SK-N-SH treated with all-trans-retinoic acid at 6 μM for 48 hours (cell line): Measurements from ENCODE around the gene FLNC.

Experiments used
- ATAC-seq: fragments of 200-7000 bp; cut with Tn5 transposase; 3 replicates; pipeline ENCODE4 v1.9.1; 2020; ENCODE audit warnings: mild to moderate bottlenecking, moderate library complexity
- ARNTL ChIP-seq: fragments of 450-650 bp; formaldehyde crosslinking; IDR thresholded peaks from 2 replicates; pipeline ENCODE4 v1.5.0; 2020; ENCODE audit warnings: low read depth, mild to moderate bottlenecking, moderate library complexity, borderline replicate concordance
- BACH2 ChIP-seq: fragments of 250-450 bp; sonication (Bioruptor Pico); IDR thresholded peaks from 2 replicates; pipeline ENCODE4 v1.9.0; 2021; ENCODE audit warnings: mild to moderate bottlenecking, borderline replicate concordance
- CREB5 ChIP-seq: fragments of 250-450 bp; sonication (Bioruptor Pico); IDR thresholded peaks from 2 replicates; pipeline ENCODE4 v1.5.1; 2020; ENCODE audit warnings: low read depth, mild to moderate bottlenecking, moderate library complexity
- CSRNP3 ChIP-seq: fragments of 250-450 bp; sonication (Bioruptor Pico); IDR thresholded peaks from 2 replicates; pipeline ENCODE4 v1.5.1; 2021; ENCODE audit warnings: mild to moderate bottlenecking, moderate library complexity
- ESRRG ChIP-seq: fragments of 250-450 bp; sonication (Bioruptor Pico); IDR thresholded peaks from 2 replicates; pipeline ENCODE4 v1.6.1; 2021; ENCODE audit warnings: mild to moderate bottlenecking
- GLIS3 ChIP-seq: fragments of 250-450 bp; sonication (Bioruptor Pico); IDR thresholded peaks from 2 replicates; pipeline ENCODE4 v1.5.0; 2020; ENCODE audit warnings: mild to moderate bottlenecking, moderate library complexity
- ISL1 ChIP-seq: fragments of 250-450 bp; sonication (Bioruptor Pico); IDR thresholded peaks from 2 replicates; pipeline ENCODE4 v2.1.2; 2022; ENCODE audit warnings: mild to moderate bottlenecking, moderate library complexity
- OSR1 ChIP-seq: fragments of 250-450 bp; sonication (Bioruptor Pico); IDR thresholded peaks from 2 replicates; pipeline ENCODE4 v1.8.0; 2022; ENCODE audit warnings: moderate library complexity, mild to moderate bottlenecking, inconsistent platforms
- PATZ1 ChIP-seq: fragments of 250-450 bp; sonication (Bioruptor Pico); IDR thresholded peaks from 2 replicates; pipeline ENCODE4 v1.8.0; 2020; ENCODE audit warnings: mild to moderate bottlenecking, moderate library complexity, borderline replicate concordance
- SNAI2 ChIP-seq: fragments of 250-450 bp; sonication (Bioruptor Pico); IDR thresholded peaks from 2 replicates; pipeline ENCODE4 v1.5.0; 2020; ENCODE audit warnings: mild to moderate bottlenecking, moderate library complexity
- TCF4 ChIP-seq: fragments of 250-450 bp; sonication (Bioruptor Pico); IDR thresholded peaks from 2 replicates; pipeline ENCODE4 v1.8.0; 2021; ENCODE audit warnings: mild to moderate bottlenecking, moderate library complexity, borderline replicate concordance
- TOX ChIP-seq: fragments of 250-450 bp; sonication (Bioruptor Pico); IDR thresholded peaks from 2 replicates; pipeline ENCODE4 v1.8.0; 2021; ENCODE audit warnings: mild to moderate bottlenecking, moderate library complexity, borderline replicate concordance
- ZC3H10 ChIP-seq: fragments of 250-450 bp; sonication (Bioruptor Pico); IDR thresholded peaks from 2 replicates; pipeline ENCODE4 v1.5.1; 2021; ENCODE audit warnings: mild to moderate bottlenecking, moderate library complexity
- ZFP3 ChIP-seq: fragments of 250-450 bp; sonication (Bioruptor Pico); IDR thresholded peaks from 2 replicates; pipeline ENCODE4 v1.5.0; 2020; ENCODE audit warnings: mild to moderate bottlenecking, moderate library complexity
- ZNF565 ChIP-seq: fragments of 450-650 bp; formaldehyde crosslinking; conservative IDR thresholded peaks from 2 replicates; pipeline ENCODE4 v1.5.0; 2020; ENCODE audit warnings: low read depth, mild to moderate bottlenecking, moderate library complexity
- ZNF70 ChIP-seq: fragments of 450-650 bp; formaldehyde crosslinking; IDR thresholded peaks from 2 replicates; pipeline ENCODE4 v1.5.0; 2020; ENCODE audit warnings: mild to moderate bottlenecking, moderate library complexity
- TF ChIP-seq, protein P1 (sequence below): fragments of 250-450 bp; sonication (Bioruptor Pico); IDR thresholded peaks from 2 replicates; pipeline ENCODE4 v1.5.0; 2020; ENCODE audit warnings: mild to moderate bottlenecking, moderate library complexity

The FLNC gene

GRCh38 chr7:128869138-128869943 is 39.1 kb downstream of the FLNC start:
- TF ChIP-seq CSRNP3 (CRISPR knock-in tag) (no peak), BACH2 (no peak), TCF4 (no peak), ISL1 (CRISPR knock-in tag) (no peak), ZC3H10 (CRISPR knock-in tag) (no peak), SNAI2 (no peak), ARNTL (no peak), ESRRG (CRISPR knock-in tag) (no peak), OSR1 (CRISPR knock-in tag) (no peak), TOX (CRISPR knock-in tag) (no peak), PATZ1 (CRISPR knock-in tag) (no peak)
- TF ChIP-seq, protein P1, sequence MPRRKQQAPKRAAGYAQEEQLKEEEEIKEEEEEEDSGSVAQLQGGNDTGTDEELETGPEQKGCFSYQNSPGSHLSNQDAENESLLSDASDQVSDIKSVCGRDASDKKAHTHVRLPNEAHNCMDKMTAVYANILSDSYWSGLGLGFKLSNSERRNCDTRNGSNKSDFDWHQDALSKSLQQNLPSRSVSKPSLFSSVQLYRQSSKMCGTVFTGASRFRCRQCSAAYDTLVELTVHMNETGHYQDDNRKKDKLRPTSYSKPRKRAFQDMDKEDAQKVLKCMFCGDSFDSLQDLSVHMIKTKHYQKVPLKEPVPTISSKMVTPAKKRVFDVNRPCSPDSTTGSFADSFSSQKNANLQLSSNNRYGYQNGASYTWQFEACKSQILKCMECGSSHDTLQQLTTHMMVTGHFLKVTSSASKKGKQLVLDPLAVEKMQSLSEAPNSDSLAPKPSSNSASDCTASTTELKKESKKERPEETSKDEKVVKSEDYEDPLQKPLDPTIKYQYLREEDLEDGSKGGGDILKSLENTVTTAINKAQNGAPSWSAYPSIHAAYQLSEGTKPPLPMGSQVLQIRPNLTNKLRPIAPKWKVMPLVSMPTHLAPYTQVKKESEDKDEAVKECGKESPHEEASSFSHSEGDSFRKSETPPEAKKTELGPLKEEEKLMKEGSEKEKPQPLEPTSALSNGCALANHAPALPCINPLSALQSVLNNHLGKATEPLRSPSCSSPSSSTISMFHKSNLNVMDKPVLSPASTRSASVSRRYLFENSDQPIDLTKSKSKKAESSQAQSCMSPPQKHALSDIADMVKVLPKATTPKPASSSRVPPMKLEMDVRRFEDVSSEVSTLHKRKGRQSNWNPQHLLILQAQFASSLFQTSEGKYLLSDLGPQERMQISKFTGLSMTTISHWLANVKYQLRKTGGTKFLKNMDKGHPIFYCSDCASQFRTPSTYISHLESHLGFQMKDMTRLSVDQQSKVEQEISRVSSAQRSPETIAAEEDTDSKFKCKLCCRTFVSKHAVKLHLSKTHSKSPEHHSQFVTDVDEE (CRISPR knock-in tag), result no peak
- ATAC-seq, result peak; percentile 84

- no peak for ATAC-seq
- TF ChIP-seq PATZ1 (CRISPR knock-in tag) (no peak), GLIS3 (CRISPR knock-in tag) (no peak), CSRNP3 (CRISPR knock-in tag) (no peak), ESRRG (CRISPR knock-in tag) (no peak), CREB5 (no peak), ZFP3 (CRISPR knock-in tag) (no peak), OSR1 (CRISPR knock-in tag) (no peak), ZNF70 (CRISPR knock-in tag) (no peak), ZNF565 (CRISPR knock-in tag) (no peak), ISL1 (CRISPR knock-in tag) (no peak)
- TF ChIP-seq, protein P1 (CRISPR knock-in tag), result no peak
Observed at GRCh38 chr7:128869944-128870285, 39.7 kb downstream of the FLNC start.
